GM13976 (cell line): Measurements from ENCODE around the gene RNF212B.
"Not testable (repeated sequence)": the region's sequence is repeated elsewhere in the genome, so short reads cannot be mapped to it uniquely, and the experiment has no call there.

Experiments used
- DNase-seq: peaks from one replicate; pipeline ENCODE4 v3.0.0; 2012; ENCODE audit warnings: low spot score
- in situ Hi-C: fragments of 300-500 bp; cut with MboI; formaldehyde crosslinking; loops from one replicate; pipeline ENCODE4 v1.12.0; 2022; ENCODE audit warnings: low sequenced_read_pairs, mixed read lengths, inconsistent platforms; ENCODE audit not compliant: unreplicated experiment
- TF ChIP-seq, protein P1 (sequence below): IDR thresholded peaks from 2 replicates; pipeline ENCODE4 v1.5.1; 2012; ENCODE audit warnings: borderline replicate concordance, mild to moderate bottlenecking; ENCODE audit not compliant: insufficient read depth; ENCODE audit errors: extremely low read depth, missing control alignments, control extremely low read depth

RNF212B gene

GRCh38 chr14:23207146-23207540 is 30.6 kb upstream of the RNF212B start:
- TF ChIP-seq, protein P1, sequence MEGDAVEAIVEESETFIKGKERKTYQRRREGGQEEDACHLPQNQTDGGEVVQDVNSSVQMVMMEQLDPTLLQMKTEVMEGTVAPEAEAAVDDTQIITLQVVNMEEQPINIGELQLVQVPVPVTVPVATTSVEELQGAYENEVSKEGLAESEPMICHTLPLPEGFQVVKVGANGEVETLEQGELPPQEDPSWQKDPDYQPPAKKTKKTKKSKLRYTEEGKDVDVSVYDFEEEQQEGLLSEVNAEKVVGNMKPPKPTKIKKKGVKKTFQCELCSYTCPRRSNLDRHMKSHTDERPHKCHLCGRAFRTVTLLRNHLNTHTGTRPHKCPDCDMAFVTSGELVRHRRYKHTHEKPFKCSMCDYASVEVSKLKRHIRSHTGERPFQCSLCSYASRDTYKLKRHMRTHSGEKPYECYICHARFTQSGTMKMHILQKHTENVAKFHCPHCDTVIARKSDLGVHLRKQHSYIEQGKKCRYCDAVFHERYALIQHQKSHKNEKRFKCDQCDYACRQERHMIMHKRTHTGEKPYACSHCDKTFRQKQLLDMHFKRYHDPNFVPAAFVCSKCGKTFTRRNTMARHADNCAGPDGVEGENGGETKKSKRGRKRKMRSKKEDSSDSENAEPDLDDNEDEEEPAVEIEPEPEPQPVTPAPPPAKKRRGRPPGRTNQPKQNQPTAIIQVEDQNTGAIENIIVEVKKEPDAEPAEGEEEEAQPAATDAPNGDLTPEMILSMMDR, result no peak
- DNase-seq, result no peak
- in situ Hi-C loops, result no loop called here

DNA sequence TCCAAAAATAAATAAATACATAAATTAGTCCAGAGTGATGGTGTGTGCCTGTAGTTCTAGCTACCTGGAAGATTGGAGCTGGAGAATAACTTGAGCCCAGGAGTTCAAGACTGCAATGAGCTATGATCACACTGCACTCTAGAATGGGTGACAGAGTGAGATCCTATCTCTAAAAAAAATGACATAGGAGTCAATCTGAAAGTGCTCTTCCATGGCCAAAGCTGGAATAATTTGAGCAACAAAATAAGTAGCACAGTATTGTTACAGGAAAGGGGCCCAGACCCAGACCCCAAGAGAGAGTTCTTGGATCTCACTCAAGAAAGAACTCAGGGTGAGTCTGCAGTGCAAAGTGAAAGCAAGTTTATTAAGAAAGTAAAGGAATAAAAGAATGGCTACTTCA is 29.4 kb upstream of the RNF212B start:
- TF ChIP-seq, protein P1, result no peak
- in situ Hi-C loops, result no loop called here

GRCh38 chr14:23209651-23210423 is 27.9 kb upstream of the RNF212B start:
- in situ Hi-C loops, result no loop called here
- DNase-seq, result no peak
- TF ChIP-seq, protein P1, result no peak

More for the DNA sequence above, 29.4 kb upstream of the RNF212B start:
- DNase-seq, result no peak

- TF ChIP-seq, protein P1, result no peak
- DNase-seq, result no peak
- in situ Hi-C loops, result no loop called here
Measured at GRCh38 chr14:23215421-23215820, 22.3 kb upstream of the RNF212B start.

DNA sequence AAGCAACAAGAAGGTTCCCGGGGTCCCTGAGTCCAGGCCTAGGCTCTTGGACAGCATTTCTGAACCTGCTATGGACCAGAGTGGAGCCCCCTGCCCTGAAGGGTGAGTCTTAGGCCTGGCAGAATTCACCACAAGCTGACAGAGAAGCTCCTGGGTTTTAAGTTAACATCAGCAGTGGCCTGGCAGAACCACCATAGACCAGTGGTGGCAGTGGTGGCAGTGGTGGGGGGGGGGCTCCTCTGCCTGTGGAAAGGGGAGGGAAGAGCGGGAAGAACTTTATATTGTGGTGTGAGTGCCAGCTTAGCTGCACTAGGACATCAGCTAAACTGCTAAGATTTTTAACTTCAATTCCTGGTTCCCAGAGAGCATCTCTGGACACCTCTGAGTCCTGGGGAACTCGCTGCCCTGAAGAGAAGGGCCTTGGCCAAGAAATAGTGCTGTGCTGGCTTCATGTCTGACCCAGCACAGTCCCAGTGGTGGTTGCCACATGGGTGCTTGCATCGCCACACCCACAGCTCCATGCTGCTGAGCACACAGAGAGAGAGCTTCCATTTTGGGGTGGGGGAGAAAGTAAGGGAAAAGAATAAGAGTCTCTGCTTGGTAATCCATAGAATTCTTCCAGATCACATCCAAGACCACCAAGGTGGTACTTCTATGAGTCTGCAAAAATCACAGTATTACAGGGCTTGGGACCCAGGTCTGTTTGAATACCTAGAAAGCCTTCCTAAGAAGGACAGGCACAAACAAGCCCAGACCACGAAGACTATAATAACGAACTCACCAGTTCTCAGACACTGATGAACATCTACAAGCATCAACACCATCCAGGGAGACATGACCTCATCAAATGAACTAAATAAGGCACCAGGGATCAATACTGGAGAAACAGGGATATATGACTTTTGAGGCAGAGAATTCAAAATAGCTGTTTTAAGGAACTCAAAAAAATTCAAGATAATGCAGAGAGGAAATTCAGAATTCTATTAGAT is 20.4 kb upstream of the RNF212B start:
- in situ Hi-C loops, result no loop called here
- no peak for DNase-seq
- TF ChIP-seq, protein P1, result no peak

GRCh38 chr14:23219075-23219474 is 18.7 kb upstream of the RNF212B start:
- in situ Hi-C loops, result no loop called here
- DNase-seq, result no peak
- TF ChIP-seq, protein P1, result no peak

- DNase-seq, in situ Hi-C loops: not testable (repeated sequence)
Measured at GRCh38 chr14:23224958-23225357, 12.8 kb upstream of the RNF212B start.
